ENCODE results near the gene SEC14L2. TPM values are rescaled to one million over a fixed set of nuclear protein-coding genes. Genes with fewer than 3 reads are reported as not detected.
A peak's percentile ranks its signal among the peaks of the same experiment; 100 is the strongest.

SEC14L2 gene
- total RNA-seq, 1 experiment from 2014 or later, result 33.5 TPM

- Histone ChIP-seq H3K9ac (ENCODE audit: low read length) (peak overlapping the region; percentile 69), H3K9me2 (ENCODE audit: insufficient read depth) (no peaks in the 10 kb centered on the region), H3K9me3 (ENCODE audit: control insufficient read depth in 1 of 2, insufficient read depth in 1 of 2, low read depth in 1 of 2, low read length in 2 of 2) (no peaks in the 10 kb centered on the region), H4K20me1 (ENCODE audit: insufficient read depth) (no peaks in the 10 kb centered on the region), H3K27ac (ENCODE audit: low read depth, low read length) (peak overlapping the region; percentile 88), H3K36me3 (ENCODE audit: control insufficient read depth in 1 of 2, insufficient read depth in 2 of 2, low read length in 2 of 2) (no peaks in the 10 kb centered on the region), H3K4me3 (replicated peaks in 1 of 2; ENCODE audit: low read depth in 1 of 2, low read length in 2 of 2) (peak overlapping the region; percentile 80 to 82), H3K79me2 (ENCODE audit: insufficient read depth, low read length) (0 out of 2 replicates have a peak, but pooled peaks cover 5% of the 10 kb centered on the region), H2AFZ (ENCODE audit: low read depth, low read length, poor library complexity, severe bottlenecking) (no peak overlapping the region), H3K4me1 (ENCODE audit: control insufficient read depth in 1 of 2, insufficient read depth in 2 of 2, low read length in 2 of 2) (peaks cover 11 to 30% of the 10 kb centered on the region in 2 experiments), H3K27me3 (ENCODE audit: insufficient read depth, low read length) (no peaks in the 10 kb centered on the region), H3K4me2 (ENCODE audit: low read length) (peak overlapping the region; percentile 85)
- CTCF ChIA-PET, result interaction anchor here (1.2 kb wide), 1 partner anchor 9 kb away, joined by 6 read pairs; the partner anchor contains the start of gene MTFP1
- ATAC-seq, result peak; percentile 89
- RAD21 ChIA-PET (ENCODE audit: low non-redundant PET in 1 of 2, low total read pairs in 2 of 2, uncharacterized antibody in 2 of 2, unreplicated experiment in 2 of 2), result no interaction called here
- no TSS peak for BruUV-seq (replicated peaks)
- DNase-seq (ENCODE audit: low read depth, low spot score), result peak; percentile 79
- intact Hi-C loops (cut with micrococcal nuclease), result no loop called here
- POLR2A ChIA-PET, result interaction anchor here (0.6 to 1.5 kb wide), 2 partner anchors 9 to 12 kb away, joined by 3 to 4 read pairs; no protein-coding TSS in a partner anchor
- no peak for TF ChIP-seq EZH2phosphoT487 (IDR thresholded peaks at IDR 0.05; ENCODE audit: borderline replicate concordance)
- TF ChIP-seq ELF1 (IDR thresholded peaks at IDR 0.05; ENCODE audit: borderline replicate concordance, low read depth), result peak; percentile 98; the same call in 1 of the 2 replicates
- TF ChIP-seq ZFX (IDR thresholded peaks at IDR 0.05), result no peak
- no peak for TF ChIP-seq RAD21 (IDR thresholded peaks at IDR 0.05; ENCODE audit: low read depth)
- TF ChIP-seq SP1 (IDR thresholded peaks at IDR 0.05; ENCODE audit: low read depth), result peak; percentile 81
- no peak for TF ChIP-seq ZBTB33 (IDR thresholded peaks at IDR 0.05; ENCODE audit: extremely low read depth, insufficient replicate concordance, low read length)
- peak; percentile 91 for TF ChIP-seq POLR2AphosphoS5 (IDR thresholded peaks at IDR 0.05; ENCODE audit: low read depth, low read length)
- TF ChIP-seq REST (IDR thresholded peaks at IDR 0.05; ENCODE audit: low read depth), result no peak
- TF ChIP-seq MAX (IDR thresholded peaks at IDR 0.05), result peak; percentile 89
- peak; percentile 66 for TF ChIP-seq EGR1 (IDR thresholded peaks at IDR 0.05; ENCODE audit: low read depth)
- TF ChIP-seq TCF7L2 (IDR thresholded peaks at IDR 0.05; ENCODE audit: borderline replicate concordance, extremely low read depth, insufficient read depth, insufficient read length), result peak; percentile 61
- TF ChIP-seq ATF3 (IDR thresholded peaks at IDR 0.05), result no peak
- no peak for TF ChIP-seq CEBPB (IDR thresholded peaks at IDR 0.05; ENCODE audit: low read depth)
- TF ChIP-seq EZH2 (IDR thresholded peaks at IDR 0.05), result no peak
- no peak for TF ChIP-seq JUND (IDR thresholded peaks at IDR 0.05)
- peak; percentile 80; the same call in 1 of the 2 replicates for TF ChIP-seq SRF (IDR thresholded peaks at IDR 0.05; ENCODE audit: low read depth)
- TF ChIP-seq CTCF (IDR thresholded peaks at IDR 0.05 in 2 of 3, conservative IDR thresholded peaks at IDR 0.05 in 1 of 3; ENCODE audit: borderline replicate concordance in 1 of 3, insufficient read depth in 1 of 3, low read depth in 2 of 3, low read length in 2 of 3), result peak; percentile 19 to 58 (median 39); a peak in 3 of 6 replicates
- TF ChIP-seq SIN3A (IDR thresholded peaks at IDR 0.05; ENCODE audit: low read depth), result 0 out of 2 replicates have a peak, but pooled peaks have one; percentile 35
- peak; percentile 13 for TF ChIP-seq POLR2A (IDR thresholded peaks at IDR 0.05; ENCODE audit: borderline replicate concordance, extremely low read depth, insufficient read depth, insufficient read length)
- TF ChIP-seq ZNF274 (IDR thresholded peaks at IDR 0.05; ENCODE audit: low read depth, low read length), result no peak
- TF ChIP-seq CBX3 (IDR thresholded peaks at IDR 0.05; ENCODE audit: low read depth), result peak; percentile 84
These were observed 38.9 kb downstream of the SEC14L2 start for GRCh38 chr22:30435674-30436126.

Measured in HCT116 (cell line).